GM10847 (cell line): ENCODE measurements around the gene GAGE13.
"Not testable (repeated sequence)": the region's sequence is repeated elsewhere in the genome, so short reads cannot be mapped to it uniquely, and the experiment has no call there.

Experiments used
- POLR2A ChIP-seq: IDR thresholded peaks from 2 replicates; pipeline ENCODE4 v1.6.1; 2011; ENCODE audit not compliant: insufficient read length; ENCODE audit errors: extremely low read depth

Gene GAGE13

GRCh38 chrX:49331282-49331681 is at the start of gene GAGE13:
Gene GAGE13 (plus strand): TSS chrX:49331582. CDS start chrX:49332738, 1,156 bp downstream.
- TF ChIP-seq POLR2A = not testable (repeated sequence)

- no peak for TF ChIP-seq POLR2A
Observed at GRCh38 chrX:49282647-49283011, 48.8 kb upstream of the GAGE13 start.

GRCh38 chrX:49284212-49284611 is 47.2 kb upstream of the GAGE13 start:
- TF ChIP-seq POLR2A = no peak

GRCh38 chrX:49286136-49286535 is 45.2 kb upstream of the GAGE13 start:
- TF ChIP-seq POLR2A = no peak

GRCh38 chrX:49286581-49286980 is 44.8 kb upstream of the GAGE13 start:
- TF ChIP-seq POLR2A = no peak

GRCh38 chrX:49287665-49288064 is 43.7 kb upstream of the GAGE13 start:
- TF ChIP-seq POLR2A = no peak

GRCh38 chrX:49290215-49290614 is 41.2 kb upstream of the GAGE13 start:
- no peak for TF ChIP-seq POLR2A

- TF ChIP-seq POLR2A = no peak
Observed at GRCh38 chrX:49291615-49292337, 39.6 kb upstream of the GAGE13 start.

GRCh38 chrX:49292400-49293362 is 38.7 kb upstream of the GAGE13 start:
- no peak for TF ChIP-seq POLR2A

- no peak for TF ChIP-seq POLR2A
Observed at GRCh38 chrX:49300703-49301102, 30.7 kb upstream of the GAGE13 start.

GRCh38 chrX:49303346-49303745 is 28.0 kb upstream of the GAGE13 start, which contains the start of gene GAGE10:
Gene GAGE10 (plus strand): TSS chrX:49303646. CDS start chrX:49304860, 1,214 bp downstream.
- no peak for TF ChIP-seq POLR2A

GRCh38 chrX:49308604-49309269 is 22.6 kb upstream of the GAGE13 start:
- TF ChIP-seq POLR2A = no peak

GRCh38 chrX:49309401-49309981 is 21.9 kb upstream of the GAGE13 start:
- TF ChIP-seq POLR2A = no peak

GRCh38 chrX:49310371-49310770 is 21.0 kb upstream of the GAGE13 start:
- TF ChIP-seq POLR2A = no peak

GRCh38 chrX:49312176-49312575 is 19.2 kb upstream of the GAGE13 start:
- TF ChIP-seq POLR2A = no peak
